MCF 10A (cell line): Measurements from ENCODE around the gene ASB4. TPM values are rescaled to one million over a fixed set of nuclear protein-coding genes. Genes with fewer than 3 reads are reported as not detected.
"Not testable (repeated sequence)": the region's sequence is repeated elsewhere in the genome, so short reads cannot be mapped to it uniquely, and the experiment has no call there.

Source experiments
- BruUV-seq: library from RNA; stranded (reverse); fragments of 400-500 nt; replicated peaks from 2 replicates; lab custom pipeline; 2021; lab: Mats Ljungman, UMichigan
- CTCF ChIA-PET: fragments of 300-600 bp; sonication (Branson Sonifier 250); formaldehyde crosslinking; extraction: SDS; loops from one replicate; lab custom pipeline; 2021; ENCODE audit warnings: antibody characterized with exemption, inconsistent platforms; lab: Yijun Ruan, JAX
- POLR2A ChIA-PET: fragments of 300-600, 350-650 bp; sonication (Branson Sonifier 250); formaldehyde crosslinking; extraction: SDS; loops from one replicate; lab custom pipeline; 2020; ENCODE audit warnings: antibody characterized with exemption, inconsistent platforms; lab: Yijun Ruan, JAX
- DNase-seq: peaks from one replicate; pipeline ENCODE4 v3.0.0-alpha.2; 2018; ENCODE audit not compliant: unreplicated experiment
- H3K27ac Mint-ChIP-seq: one replicate; pipeline ENCODE4 v1.8.0; 2022; ENCODE audit warnings: mild to moderate bottlenecking, low read depth, mixed read lengths; ENCODE audit not compliant: unreplicated experiment
- H3K27me3 Mint-ChIP-seq: one replicate; pipeline ENCODE4 v1.8.0; 2022; ENCODE audit warnings: mixed read lengths; ENCODE audit not compliant: insufficient read depth, unreplicated experiment
- H3K36me3 Mint-ChIP-seq: one replicate; pipeline ENCODE4 v1.8.0; 2022; ENCODE audit warnings: mild to moderate bottlenecking, moderate library complexity, mixed read lengths; ENCODE audit not compliant: insufficient read depth, unreplicated experiment
- H3K4me1 Mint-ChIP-seq: one replicate; pipeline ENCODE4 v1.8.0; 2022; ENCODE audit warnings: mixed read lengths; ENCODE audit not compliant: insufficient read depth, unreplicated experiment
- H3K4me3 Mint-ChIP-seq: one replicate; pipeline ENCODE4 v1.8.0; 2022; ENCODE audit warnings: mild to moderate bottlenecking, moderate library complexity, mixed read lengths; ENCODE audit not compliant: unreplicated experiment
- H3K9me3 Mint-ChIP-seq: one replicate; pipeline ENCODE4 v1.8.0; 2022; ENCODE audit warnings: mixed read lengths; ENCODE audit not compliant: unreplicated experiment
- CTCF ChIP-seq: fragments of 200-600 bp; IDR thresholded peaks from one replicate; pipeline ENCODE4 v1.8.0; 2022; ENCODE audit warnings: antibody characterized with exemption, mild to moderate bottlenecking; ENCODE audit not compliant: unreplicated experiment
- intact Hi-C: fragments of 100-400 bp; cut with micrococcal nuclease; formaldehyde crosslinking; loops from 2 replicates; pipeline ENCODE4 v1.14.1; 2022
- total RNA-seq: library from RNA; stranded (reverse); gene quantifications from 2 replicates; pipeline ENCODE4 v1.2.3, GENCODE V29; 2022

The ASB4 gene
- total RNA-seq, 1 experiment from 2014 or later = not detected

GRCh38 chr7:95502403-95502802 is 16.7 kb downstream of the ASB4 start:
- no peak overlapping the region for H3K27ac Mint-ChIP-seq
- intact Hi-C loops = no loop called here
- BruUV-seq = no TSS peak
- no peak for TF ChIP-seq CTCF
- DNase-seq = no peak
- no peaks in the 10 kb centered on the region for H3K27me3 Mint-ChIP-seq
- H3K36me3 Mint-ChIP-seq = no peaks in the 10 kb centered on the region
- ChIA-PET CTCF (interaction anchor here (1.4 to 1.5 kb wide), 2 partner anchors 9 to 187 kb away, joined by 4 to 8 read pairs; no protein-coding TSS in a partner anchor), POLR2A (no interaction called here)
- peaks cover 13% of the 10 kb centered on the region for H3K4me1 Mint-ChIP-seq
- no peaks in the 10 kb centered on the region for H3K9me3 Mint-ChIP-seq
- H3K4me3 Mint-ChIP-seq = no peak overlapping the region

- Mint-ChIP-seq H3K36me3 (no peaks in the 10 kb centered on the region), H3K27me3 (no peaks in the 10 kb centered on the region), H3K9me3 (no peaks in the 10 kb centered on the region), H3K4me1 (peaks cover 13% of the 10 kb centered on the region), H3K27ac (no peak overlapping the region), H3K4me3 (no peak overlapping the region)
- DNase-seq = no peak
- intact Hi-C loops = no loop called here
- ChIA-PET POLR2A (interaction anchor here (0.6 kb wide), 1 partner anchor 8 kb away, joined by 3 read pairs; no protein-coding TSS in a partner anchor), CTCF (interaction anchor here (0.6 to 1.5 kb wide), 4 partner anchors 8 to 264 kb away, joined by 3 to 8 read pairs (median 4); no protein-coding TSS in a partner anchor)
- BruUV-seq = no TSS peak
- TF ChIP-seq CTCF = no peak
Measured at GRCh38 chr7:95503271-95504131, 17.8 kb downstream of the ASB4 start.

GRCh38 chr7:95504132-95504588 is 18.4 kb downstream of the ASB4 start:
- not testable (repeated sequence) for H3K27me3 Mint-ChIP-seq

GRCh38 chr7:95508780-95509179 is 23.0 kb downstream of the ASB4 start:
- no peak for DNase-seq
- TF ChIP-seq CTCF = no peak
- no peaks in the 10 kb centered on the region for H3K9me3 Mint-ChIP-seq
- ChIA-PET CTCF (interaction anchor here (0.9 to 13.5 kb wide), 10 partner anchors 8 to 1060 kb away, joined by 3 to 390 read pairs (median 12); no protein-coding TSS in a partner anchor), POLR2A (no interaction called here)
- no peaks in the 10 kb centered on the region for H3K36me3 Mint-ChIP-seq
- H3K27ac Mint-ChIP-seq = no peak overlapping the region
- H3K4me1 Mint-ChIP-seq = no peaks in the 10 kb centered on the region
- intact Hi-C loops = no loop called here
- peaks cover 4% of the 10 kb centered on the region for H3K27me3 Mint-ChIP-seq
- no TSS peak for BruUV-seq
- H3K4me3 Mint-ChIP-seq = no peak overlapping the region

More at GRCh38 chr7:95504132-95504588, 18.4 kb downstream of the ASB4 start:
- CTCF ChIA-PET = interaction anchor here (1.5 kb wide), 1 partner anchor 7 kb away, joined by 8 read pairs; no protein-coding TSS in a partner anchor
- intact Hi-C loops, POLR2A ChIA-PET, H3K36me3 Mint-ChIP-seq, H3K27ac Mint-ChIP-seq, H3K9me3 Mint-ChIP-seq, BruUV-seq, H3K4me3 Mint-ChIP-seq, DNase-seq: not testable (repeated sequence)
- H3K4me1 Mint-ChIP-seq = peaks cover 11% of the 10 kb centered on the region
